Activated T-helper 17 cell treated with anti-CD3 and anti-CD28 coated beads, Interleukin-2, amount 50 U/mL, for 72 hours (primary cell): ENCODE measurements around the gene GALM. TPM values are rescaled to one million over a fixed set of nuclear protein-coding genes. Genes with fewer than 3 reads are reported as not detected.
"Not testable (repeated sequence)": the region's sequence is repeated elsewhere in the genome, so short reads cannot be mapped to it uniquely, and the experiment has no call there.

Experiments
- ATAC-seq: fragments of 150-1000 bp; cut with Tn5 transposase; replicated peaks from 2 replicates; pipeline ENCODE4 v1.10.0; 2021; ENCODE audit warnings: mild to moderate bottlenecking, moderate library complexity
- H3K27ac Mint-ChIP-seq: one replicate; pipeline ENCODE4 v1.8.0; 2022; ENCODE audit warnings: mixed read lengths
- H3K27me3 Mint-ChIP-seq: one replicate; pipeline ENCODE4 v1.8.0; 2022; ENCODE audit warnings: mixed read lengths
- H3K36me3 Mint-ChIP-seq: one replicate; pipeline ENCODE4 v1.8.0; 2022; ENCODE audit warnings: low read depth, mild to moderate bottlenecking, mixed read lengths
- H3K4me1 Mint-ChIP-seq: one replicate; pipeline ENCODE4 v1.8.0; 2022; ENCODE audit warnings: mixed read lengths
- H3K4me3 Mint-ChIP-seq: one replicate; pipeline ENCODE4 v1.8.0; 2022; ENCODE audit warnings: mild to moderate bottlenecking, mixed read lengths
- H3K9me3 Mint-ChIP-seq: one replicate; pipeline ENCODE4 v1.8.0; 2022; ENCODE audit warnings: mixed read lengths
- total RNA-seq, 2 donors: library from RNA; stranded (reverse); gene quantifications; one replicate each; pipeline ENCODE4 v1.2.3, GENCODE V29; 2022

Gene GALM
- total RNA-seq, 2 donors from 2014 or later, result 85.2 to 123 TPM

DNA sequence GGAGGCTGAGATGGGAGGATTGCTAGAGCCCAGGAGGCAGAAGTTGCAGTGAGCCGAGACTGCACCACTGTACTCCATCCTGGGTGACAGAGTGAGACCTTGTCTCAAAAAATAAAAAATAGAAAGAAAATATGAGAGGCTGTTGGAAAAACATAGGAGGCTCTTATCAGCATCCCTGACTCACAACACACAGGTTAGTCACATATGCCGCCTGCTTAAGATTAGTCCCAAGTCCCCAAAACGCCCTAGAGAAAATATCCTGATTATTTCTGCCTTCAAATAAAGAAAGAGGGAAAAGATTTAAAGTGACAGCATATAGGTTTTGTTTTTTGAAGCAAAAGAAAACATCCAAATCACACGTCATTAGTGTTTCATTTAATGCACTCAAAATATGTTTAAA is 29.8 kb upstream of the GALM start:
- no peaks in the 10 kb centered on the region for H3K27me3 Mint-ChIP-seq
- no peak for ATAC-seq
- H3K27ac Mint-ChIP-seq, result no peak overlapping the region
- H3K36me3 Mint-ChIP-seq, result no peaks in the 10 kb centered on the region
- no peak overlapping the region for H3K4me3 Mint-ChIP-seq
- no peaks in the 10 kb centered on the region for H3K9me3 Mint-ChIP-seq
- peaks cover 13% of the 10 kb centered on the region for H3K4me1 Mint-ChIP-seq

- not testable (repeated sequence) for ATAC-seq, H3K4me3 Mint-ChIP-seq, H3K27ac Mint-ChIP-seq, H3K36me3 Mint-ChIP-seq, H3K9me3 Mint-ChIP-seq, H3K4me1 Mint-ChIP-seq, H3K27me3 Mint-ChIP-seq
Observed at GRCh38 chr2:38642373-38643017, 23.4 kb upstream of the GALM start.

DNA sequence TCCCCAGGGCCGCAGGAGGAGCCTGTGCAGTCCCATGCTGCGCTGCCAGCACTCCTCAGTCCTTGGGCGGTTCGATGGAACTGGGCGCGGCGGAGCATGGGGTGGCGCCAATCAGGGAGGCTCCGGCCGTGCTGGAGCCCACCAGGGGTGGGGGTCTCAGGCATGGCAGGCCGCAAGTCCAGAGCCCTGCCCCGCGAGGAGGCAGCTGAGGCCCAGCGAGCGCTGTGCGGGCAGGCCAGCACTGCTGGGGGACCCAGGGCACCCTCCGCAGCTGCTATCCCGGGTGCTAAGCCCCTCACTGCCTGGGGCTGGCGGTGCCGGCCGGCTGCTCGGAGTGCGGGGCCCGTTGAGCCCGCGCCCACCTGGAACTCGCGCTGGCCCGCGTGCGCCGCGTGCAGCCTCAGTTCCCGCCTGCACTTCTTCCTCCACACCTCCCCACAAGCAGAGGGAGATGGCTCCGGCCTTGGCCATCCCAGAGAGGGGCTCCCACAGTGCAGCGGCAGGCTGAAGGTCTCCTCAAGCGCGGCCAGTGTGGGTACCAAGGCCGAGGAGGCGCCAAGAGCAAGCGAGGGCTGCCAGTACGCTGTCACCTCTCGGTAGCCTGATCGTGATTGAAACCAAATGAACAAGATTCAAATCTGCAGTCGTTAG is 22.8 kb upstream of the GALM start:
- Mint-ChIP-seq H3K27ac (peak overlapping the region; percentile 67), H3K9me3 (peaks cover 5% of the 10 kb centered on the region), H3K27me3 (no peaks in the 10 kb centered on the region), H3K4me3 (peak overlapping the region; percentile 64), H3K4me1 (peaks cover 13% of the 10 kb centered on the region), H3K36me3 (no peaks in the 10 kb centered on the region)
- ATAC-seq, result no peak

DNA sequence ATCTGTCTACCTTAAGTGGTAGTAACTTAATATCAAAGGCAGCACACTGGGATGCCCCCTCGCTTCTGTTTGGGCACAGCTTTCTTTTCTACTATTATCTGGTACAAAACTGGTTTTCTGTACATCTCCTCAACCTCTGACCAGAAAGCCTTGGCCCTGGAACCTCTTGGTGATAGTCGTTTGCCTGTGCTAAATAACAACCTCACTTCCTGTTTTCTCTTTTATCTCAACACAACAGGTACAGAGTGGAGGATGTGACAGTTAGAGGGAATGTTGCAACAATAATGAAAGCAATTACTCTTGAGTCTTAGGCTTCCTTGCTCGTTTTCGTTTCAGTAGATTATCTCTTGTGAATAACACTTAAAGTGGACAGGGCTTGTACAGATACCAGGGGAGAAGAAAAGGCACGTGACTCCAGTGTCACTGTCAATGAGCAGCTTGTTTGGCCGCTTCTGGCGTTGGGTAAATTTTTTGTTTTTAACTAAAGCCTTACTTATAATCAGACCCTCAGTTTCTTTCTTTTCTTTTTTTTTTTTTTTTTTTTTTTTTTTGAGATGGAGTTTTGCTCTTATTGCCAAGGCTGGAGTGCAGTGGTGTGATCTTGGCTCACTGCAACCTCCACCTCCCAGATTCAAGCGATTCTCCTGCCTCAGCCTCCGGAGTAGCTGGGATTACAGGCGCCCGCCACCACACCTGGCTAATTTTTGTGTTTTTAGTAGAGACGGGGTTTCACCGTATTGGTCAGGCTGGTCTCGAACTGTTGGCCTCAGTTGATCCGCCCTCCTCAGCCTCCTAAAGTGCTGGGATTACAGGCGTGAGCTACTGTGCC is 22.0 kb upstream of the GALM start:
- H3K4me1 Mint-ChIP-seq, result peaks cover 18% of the 10 kb centered on the region
- peak overlapping the region; percentile 64 for H3K4me3 Mint-ChIP-seq
- peak; percentile 65 for ATAC-seq
- not testable (repeated sequence) for H3K27me3 Mint-ChIP-seq, H3K36me3 Mint-ChIP-seq, H3K9me3 Mint-ChIP-seq
- H3K27ac Mint-ChIP-seq, result peak overlapping the region; percentile 67

DNA sequence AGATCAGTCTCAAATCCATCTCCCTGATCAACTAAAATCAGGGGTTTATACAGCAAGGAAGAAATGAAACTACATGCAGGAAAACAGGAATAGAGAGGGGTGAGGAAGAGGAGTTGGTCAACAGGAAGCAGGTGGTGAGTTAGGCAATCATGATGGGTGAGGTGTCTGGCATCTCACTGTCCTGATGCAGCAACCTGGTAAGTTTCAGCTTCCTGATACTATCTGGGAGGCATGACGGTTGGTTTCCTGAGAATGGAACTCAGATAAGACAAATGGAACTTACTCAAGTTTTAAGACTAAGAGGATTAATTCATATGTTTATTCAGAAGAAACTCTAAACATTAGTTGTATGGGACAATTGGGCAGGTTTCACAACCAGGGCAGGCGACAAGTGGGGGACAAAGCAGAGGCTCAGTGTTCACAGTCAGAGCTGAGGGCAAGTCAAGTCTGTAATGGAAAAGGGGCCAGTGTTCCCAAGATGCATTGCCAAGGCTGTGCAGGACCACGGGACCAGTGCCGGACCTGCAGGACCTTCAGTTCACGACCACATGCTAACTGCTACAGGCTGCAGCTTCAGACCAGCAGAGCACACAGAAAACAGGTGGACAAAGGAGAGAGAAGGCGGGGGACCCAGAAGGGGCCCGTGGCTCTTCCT is 17.7 kb upstream of the GALM start:
- no peaks in the 10 kb centered on the region for H3K36me3 Mint-ChIP-seq
- peak overlapping the region; percentile 56 for H3K4me3 Mint-ChIP-seq
- H3K4me1 Mint-ChIP-seq, result peaks cover 24% of the 10 kb centered on the region
- H3K9me3 Mint-ChIP-seq, result peaks cover 7% of the 10 kb centered on the region
- peak; percentile 23 for ATAC-seq
- H3K27me3 Mint-ChIP-seq, result no peaks in the 10 kb centered on the region
- peak overlapping the region; percentile 83 for H3K27ac Mint-ChIP-seq

- no peak overlapping the region for H3K27ac Mint-ChIP-seq
- peaks cover 7% of the 10 kb centered on the region for H3K9me3 Mint-ChIP-seq
Observed at GRCh38 chr2:38649176-38649728, 16.7 kb upstream of the GALM start.

DNA sequence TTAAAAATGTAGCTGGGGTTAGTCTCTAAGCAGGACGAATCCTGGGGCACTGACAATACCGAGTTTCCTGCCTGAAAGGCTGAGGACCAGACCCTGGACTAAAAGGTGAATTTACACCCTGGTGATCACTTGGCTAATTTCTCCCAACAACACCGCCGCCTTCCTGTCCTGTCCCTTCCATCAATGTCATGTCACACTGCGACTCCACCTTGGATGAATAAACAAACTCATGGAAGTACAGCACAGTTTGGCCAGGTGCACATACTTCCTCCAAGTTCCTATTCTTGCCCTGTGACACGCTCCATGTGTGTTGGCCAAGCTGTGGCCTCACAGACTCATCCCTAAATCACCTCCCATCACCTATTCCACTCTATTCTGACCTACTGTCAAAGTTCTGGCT is 15.9 kb upstream of the GALM start:
- peaks cover 25% of the 10 kb centered on the region for H3K4me1 Mint-ChIP-seq
- no peak for ATAC-seq
- H3K27ac Mint-ChIP-seq, result no peak overlapping the region
- H3K9me3 Mint-ChIP-seq, result peaks cover 7% of the 10 kb centered on the region
- H3K36me3 Mint-ChIP-seq, result no peaks in the 10 kb centered on the region
- H3K4me3 Mint-ChIP-seq, result no peak overlapping the region
- no peaks in the 10 kb centered on the region for H3K27me3 Mint-ChIP-seq

More at GRCh38 chr2:38649176-38649728, 16.7 kb upstream of the GALM start:
- H3K4me1 Mint-ChIP-seq, result peaks cover 19% of the 10 kb centered on the region
- no peaks in the 10 kb centered on the region for H3K27me3 Mint-ChIP-seq
- ATAC-seq, result no peak
- no peak overlapping the region for H3K4me3 Mint-ChIP-seq
- no peaks in the 10 kb centered on the region for H3K36me3 Mint-ChIP-seq

DNA sequence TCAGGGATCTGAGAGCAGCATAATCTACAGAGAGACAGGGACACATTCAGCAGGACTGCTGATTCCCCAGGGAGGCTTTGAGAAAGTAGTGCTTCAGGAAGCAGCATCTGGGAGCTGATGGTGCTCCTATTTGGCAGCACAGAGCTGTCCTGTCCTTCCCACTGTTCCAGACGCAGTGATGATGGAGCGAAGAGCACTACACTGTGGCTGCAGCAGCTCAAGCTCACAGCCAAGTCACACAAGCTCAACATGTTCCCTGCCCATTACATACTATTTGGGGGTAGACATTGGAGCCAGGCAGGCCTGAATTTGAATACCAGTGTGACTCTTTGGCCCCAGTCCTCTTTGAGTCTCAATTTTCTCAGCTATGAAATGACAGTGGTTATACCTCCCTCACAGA is 15.2 kb upstream of the GALM start:
- H3K4me1 Mint-ChIP-seq, result peaks cover 32% of the 10 kb centered on the region

GRCh38 chr2:38652431-38653273 is 13.3 kb upstream of the GALM start:
- peaks cover 41% of the 10 kb centered on the region for H3K4me1 Mint-ChIP-seq
- no peaks in the 10 kb centered on the region for H3K27me3 Mint-ChIP-seq

More for the DNA sequence above, 15.2 kb upstream of the GALM start:
- H3K27me3 Mint-ChIP-seq, result no peaks in the 10 kb centered on the region
- H3K4me3 Mint-ChIP-seq, result no peak overlapping the region
- no peaks in the 10 kb centered on the region for H3K36me3 Mint-ChIP-seq
- no peak overlapping the region for H3K27ac Mint-ChIP-seq
- no peak for ATAC-seq
- H3K9me3 Mint-ChIP-seq, result peaks cover 10% of the 10 kb centered on the region

GRCh38 chr2:38653380-38653714 is 12.6 kb upstream of the GALM start:
- Mint-ChIP-seq H3K27me3 (no peaks in the 10 kb centered on the region), H3K27ac (peak overlapping the region; percentile 92), H3K36me3 (no peaks in the 10 kb centered on the region), H3K9me3 (peaks cover 3% of the 10 kb centered on the region), H3K4me3 (peak overlapping the region; percentile 73), H3K4me1 (peaks cover 36% of the 10 kb centered on the region)
- ATAC-seq, result peak; percentile 61

More at GRCh38 chr2:38652431-38653273, 13.3 kb upstream of the GALM start:
- no peaks in the 10 kb centered on the region for H3K36me3 Mint-ChIP-seq
- peak; percentile 20 for ATAC-seq
- peaks cover 10% of the 10 kb centered on the region for H3K9me3 Mint-ChIP-seq
- peak overlapping the region; percentile 92 for H3K27ac Mint-ChIP-seq
- H3K4me3 Mint-ChIP-seq, result peak overlapping the region; percentile 73

GRCh38 chr2:38653715-38654527 is 12.0 kb upstream of the GALM start:
- no peaks in the 10 kb centered on the region for H3K27me3 Mint-ChIP-seq
- peak; percentile 79 for ATAC-seq
- H3K4me1 Mint-ChIP-seq, result peaks cover 34% of the 10 kb centered on the region

GRCh38 chr2:38654528-38655381 is 11.2 kb upstream of the GALM start:
- H3K36me3 Mint-ChIP-seq, result no peaks in the 10 kb centered on the region

More at GRCh38 chr2:38653715-38654527, 12.0 kb upstream of the GALM start:
- Mint-ChIP-seq H3K27ac (peak overlapping the region; percentile 92), H3K4me3 (peak overlapping the region; percentile 73), H3K36me3 (no peaks in the 10 kb centered on the region), H3K9me3 (peaks cover 3% of the 10 kb centered on the region)

More at GRCh38 chr2:38654528-38655381, 11.2 kb upstream of the GALM start:
- Mint-ChIP-seq H3K9me3 (peaks cover 3% of the 10 kb centered on the region), H3K27me3 (no peaks in the 10 kb centered on the region), H3K4me3 (peak overlapping the region; percentile 73), H3K27ac (peak overlapping the region; percentile 92), H3K4me1 (peaks cover 41% of the 10 kb centered on the region)
- ATAC-seq, result no peak
